ENCODE data around the gene ENTPD6. TPM values are rescaled to one million over a fixed set of nuclear protein-coding genes. Genes with fewer than 3 reads are reported as not detected.
"Not testable (repeated sequence)": the region's sequence is repeated elsewhere in the genome, so short reads cannot be mapped to it uniquely, and the experiment has no call there.

Gene ENTPD6
- total RNA-seq, 2 donors from 2014 or later: 40.0 to 46.2 TPM

DNA sequence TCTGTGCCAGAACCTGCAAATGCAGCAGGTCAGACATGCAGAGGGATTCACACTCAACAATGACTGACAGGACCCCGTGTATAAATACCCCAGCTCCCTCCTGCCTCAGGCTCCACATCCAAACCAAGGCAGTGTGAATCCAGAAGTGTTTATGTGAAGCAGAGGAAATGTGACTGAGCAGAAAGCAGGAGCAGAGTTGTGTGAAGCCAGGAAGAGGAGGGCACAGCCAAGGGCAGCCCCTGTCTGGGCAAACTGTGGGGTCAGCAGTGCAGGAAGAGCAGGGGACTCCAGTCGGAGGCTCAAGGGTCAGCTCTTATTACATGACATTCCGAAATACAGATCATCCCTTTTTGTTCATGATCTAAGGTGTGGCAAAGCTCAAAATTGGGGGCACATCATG, 19.3 kb upstream of the ENTPD6 start:
- Mint-ChIP-seq H3K4me3 (no peak overlapping the region), H3K27me3 (no peaks in the 10 kb centered on the region), H3K36me3 (ENCODE audit: low read depth) (no peaks in the 10 kb centered on the region)

GRCh38 chr20:25177890-25178321, 17.6 kb upstream of the ENTPD6 start:
- H3K4me3 Mint-ChIP-seq: no peak overlapping the region
- no peak overlapping the region for H3K27ac Mint-ChIP-seq
- H3K9me3 Mint-ChIP-seq: no peaks in the 10 kb centered on the region
- H3K4me1 Mint-ChIP-seq: peaks cover 7% of the 10 kb centered on the region
- no peaks in the 10 kb centered on the region for H3K36me3 Mint-ChIP-seq (ENCODE audit: low read depth)
- no peaks in the 10 kb centered on the region for H3K27me3 Mint-ChIP-seq
- no peak for ATAC-seq (replicated peaks)

More for the DNA sequence above, 19.3 kb upstream of the ENTPD6 start:
- no peaks in the 10 kb centered on the region for H3K9me3 Mint-ChIP-seq
- no peak overlapping the region for H3K27ac Mint-ChIP-seq
- ATAC-seq (replicated peaks): no peak
- H3K4me1 Mint-ChIP-seq: peaks cover 7% of the 10 kb centered on the region

DNA sequence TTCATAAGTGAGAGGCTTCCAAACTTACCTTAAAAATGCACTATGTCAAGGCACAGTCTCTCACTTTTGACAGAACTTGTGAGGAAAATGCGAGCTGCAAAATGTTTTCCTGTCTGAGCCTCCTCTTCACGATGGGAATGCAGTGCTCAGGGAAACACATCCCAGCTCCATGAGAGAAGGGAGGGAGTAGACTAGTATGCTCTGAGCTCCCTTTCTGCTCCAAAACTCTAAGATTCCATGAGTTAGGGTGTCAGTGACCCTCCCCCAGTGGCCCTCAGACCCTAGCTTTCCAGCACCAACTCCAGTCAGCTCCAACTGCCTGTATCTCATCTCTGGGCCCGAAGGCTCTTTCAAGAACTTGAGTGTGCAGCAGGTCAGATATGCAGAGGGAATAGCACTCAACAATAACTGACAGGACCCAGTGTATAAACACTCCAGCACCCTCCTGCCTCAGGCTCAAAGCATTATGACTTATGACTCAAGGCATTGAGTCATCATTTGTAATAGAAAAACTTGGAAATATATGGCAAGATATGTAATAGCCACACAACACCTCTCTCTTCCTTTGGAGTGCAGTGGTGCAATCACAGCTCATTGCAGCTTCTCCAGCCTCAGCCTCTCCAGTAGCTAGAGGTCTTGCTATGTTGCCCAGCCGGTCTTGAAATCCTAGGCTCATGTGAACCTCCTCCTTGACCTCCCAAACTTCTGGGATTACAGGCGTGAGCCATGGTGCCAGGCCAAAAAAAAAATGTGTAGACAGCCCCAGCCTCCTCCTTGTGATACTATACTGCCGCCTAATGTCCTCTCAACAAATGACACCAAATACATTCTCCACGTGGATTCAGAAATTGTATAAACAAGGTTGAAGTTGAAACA, 16.7 kb upstream of the ENTPD6 start:
- peak; percentile 67 for ATAC-seq (replicated peaks)
- Mint-ChIP-seq H3K27ac (no peak overlapping the region), H3K4me3 (no peak overlapping the region), H3K4me1 (peaks cover under 1% of the 10 kb centered on the region), H3K36me3 (ENCODE audit: low read depth) (no peaks in the 10 kb centered on the region), H3K27me3 (peaks cover 3% of the 10 kb centered on the region), H3K9me3 (peaks cover 3% of the 10 kb centered on the region)

GRCh38 chr20:25179439-25180089, 15.9 kb upstream of the ENTPD6 start:
- Mint-ChIP-seq H3K36me3 (ENCODE audit: low read depth) (no peaks in the 10 kb centered on the region), H3K9me3 (peaks cover 4% of the 10 kb centered on the region), H3K4me3 (no peak overlapping the region), H3K27me3 (peaks cover 11% of the 10 kb centered on the region), H3K27ac (no peak overlapping the region), H3K4me1 (no peaks in the 10 kb centered on the region)
- no peak for ATAC-seq (replicated peaks)

DNA sequence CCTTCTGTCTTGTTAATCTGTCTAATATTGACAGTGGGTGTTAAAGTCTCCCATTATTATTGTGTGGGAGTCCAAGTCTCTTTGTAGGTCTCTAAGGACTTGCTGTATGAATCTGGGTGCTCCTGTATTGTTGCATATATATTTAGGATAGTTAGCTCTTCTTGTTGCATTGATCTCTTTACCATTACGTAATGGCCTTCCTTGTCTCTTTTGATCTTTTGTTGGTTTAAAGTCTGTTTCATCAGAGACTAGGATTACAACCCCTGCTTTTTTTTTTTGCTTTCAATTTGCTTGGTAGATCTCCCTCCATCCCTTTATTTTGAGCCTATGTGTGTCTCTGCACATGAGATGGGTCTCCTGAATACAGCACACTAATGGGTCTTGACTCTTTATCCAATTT, 11.1 kb upstream of the ENTPD6 start:
- H3K4me1 Mint-ChIP-seq; H3K4me3 Mint-ChIP-seq; H3K36me3 Mint-ChIP-seq (ENCODE audit: low read depth); H3K9me3 Mint-ChIP-seq; ATAC-seq (replicated peaks); H3K27ac Mint-ChIP-seq: not testable (repeated sequence)
- H3K27me3 Mint-ChIP-seq: peaks cover 37% of the 10 kb centered on the region

GRCh38 chr20:25187220-25187619, 8.3 kb upstream of the ENTPD6 start:
- no peak overlapping the region for H3K27ac Mint-ChIP-seq
- ATAC-seq (replicated peaks): no peak
- peaks cover 37% of the 10 kb centered on the region for H3K27me3 Mint-ChIP-seq
- no peak overlapping the region for H3K4me3 Mint-ChIP-seq
- no peaks in the 10 kb centered on the region for H3K36me3 Mint-ChIP-seq (ENCODE audit: low read depth)
- peaks cover 4% of the 10 kb centered on the region for H3K9me3 Mint-ChIP-seq
- no peaks in the 10 kb centered on the region for H3K4me1 Mint-ChIP-seq

GRCh38 chr20:25187635-25188034, 7.9 kb upstream of the ENTPD6 start:
- H3K27ac Mint-ChIP-seq: no peak overlapping the region
- H3K36me3 Mint-ChIP-seq (ENCODE audit: low read depth): no peaks in the 10 kb centered on the region
- ATAC-seq (replicated peaks): no peak
- H3K4me3 Mint-ChIP-seq: no peak overlapping the region
- no peaks in the 10 kb centered on the region for H3K4me1 Mint-ChIP-seq
- peaks cover 37% of the 10 kb centered on the region for H3K27me3 Mint-ChIP-seq
- peaks cover 4% of the 10 kb centered on the region for H3K9me3 Mint-ChIP-seq

GRCh38 chr20:25188218-25188617, 7.3 kb upstream of the ENTPD6 start:
- ATAC-seq (replicated peaks): no peak
- H3K9me3 Mint-ChIP-seq: peaks cover 4% of the 10 kb centered on the region
- H3K36me3 Mint-ChIP-seq (ENCODE audit: low read depth): no peaks in the 10 kb centered on the region
- H3K27me3 Mint-ChIP-seq: peaks cover 37% of the 10 kb centered on the region
- H3K4me1 Mint-ChIP-seq: no peaks in the 10 kb centered on the region
- H3K4me3 Mint-ChIP-seq: no peak overlapping the region
- no peak overlapping the region for H3K27ac Mint-ChIP-seq

- Mint-ChIP-seq H3K4me3 (no peak overlapping the region), H3K9me3 (no peaks in the 10 kb centered on the region), H3K27ac (no peak overlapping the region), H3K27me3 (peaks cover 12% of the 10 kb centered on the region), H3K4me1 (peaks cover under 1% of the 10 kb centered on the region), H3K36me3 (ENCODE audit: low read depth) (no peaks in the 10 kb centered on the region)
- no peak for ATAC-seq (replicated peaks)
Measured at GRCh38 chr20:25191051-25191450, 4.5 kb upstream of the ENTPD6 start.

GRCh38 chr20:25191689-25192088, 3.8 kb upstream of the ENTPD6 start:
- Mint-ChIP-seq H3K9me3 (no peaks in the 10 kb centered on the region), H3K27ac (no peak overlapping the region), H3K4me3 (no peak overlapping the region), H3K27me3 (peaks cover 11% of the 10 kb centered on the region), H3K4me1 (peaks cover 5% of the 10 kb centered on the region), H3K36me3 (ENCODE audit: low read depth) (no peaks in the 10 kb centered on the region)
- no peak for ATAC-seq (replicated peaks)

- H3K4me3 Mint-ChIP-seq: peak overlapping the region; percentile 4
- no peak overlapping the region for H3K27ac Mint-ChIP-seq
- ATAC-seq (replicated peaks): no peak
- peaks cover 5% of the 10 kb centered on the region for H3K36me3 Mint-ChIP-seq (ENCODE audit: low read depth)
- no peaks in the 10 kb centered on the region for H3K27me3 Mint-ChIP-seq
- H3K9me3 Mint-ChIP-seq: no peaks in the 10 kb centered on the region
- peaks cover 18% of the 10 kb centered on the region for H3K4me1 Mint-ChIP-seq
Measured at GRCh38 chr20:25193843-25194242, 1.7 kb upstream of the ENTPD6 start.

DNA sequence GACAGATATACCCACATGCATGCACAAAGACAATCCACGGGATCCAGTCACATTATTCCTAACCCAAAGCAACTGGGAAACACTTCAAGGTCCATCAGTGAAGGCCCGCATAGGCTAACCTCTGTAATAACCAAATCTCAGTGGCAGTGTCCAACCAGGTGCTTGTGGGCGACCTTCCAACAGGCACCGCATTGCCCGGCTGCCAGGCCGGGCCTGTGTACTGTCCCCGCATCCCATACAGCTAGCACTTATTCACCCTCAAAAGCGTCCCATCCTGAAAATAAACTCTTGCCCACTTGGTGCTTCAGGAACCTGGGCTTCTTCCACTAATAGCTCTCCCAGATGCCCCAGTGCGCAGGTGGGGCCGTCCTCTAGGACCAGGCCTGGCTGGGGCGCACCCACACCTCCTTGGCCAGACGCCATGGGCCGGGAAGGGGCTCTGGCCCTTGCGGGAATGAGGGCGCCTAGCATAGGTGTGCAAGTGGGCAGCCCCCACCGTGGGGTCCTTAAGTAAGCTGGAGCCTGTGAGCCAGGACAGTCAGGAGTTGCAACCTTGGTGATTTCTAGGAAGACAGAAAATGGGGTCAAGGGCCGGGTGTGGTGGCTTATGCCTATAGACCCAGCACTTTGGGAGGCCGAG, 1.1 kb upstream of the ENTPD6 start:
- H3K27ac Mint-ChIP-seq: peak overlapping the region; percentile 92
- peak overlapping the region; percentile 82 for H3K4me3 Mint-ChIP-seq
- H3K27me3 Mint-ChIP-seq: no peaks in the 10 kb centered on the region
- H3K36me3 Mint-ChIP-seq (ENCODE audit: low read depth): peaks cover 5% of the 10 kb centered on the region
- peaks cover 20% of the 10 kb centered on the region for H3K4me1 Mint-ChIP-seq
- no peak for ATAC-seq (replicated peaks)
- no peaks in the 10 kb centered on the region for H3K9me3 Mint-ChIP-seq

GRCh38 chr20:25195962-25196785, 662 bp downstream of the ENTPD6 start:
- Mint-ChIP-seq H3K9me3 (no peaks in the 10 kb centered on the region), H3K4me1 (peaks cover 31% of the 10 kb centered on the region), H3K27ac (peak overlapping the region; percentile 49), H3K27me3 (no peaks in the 10 kb centered on the region), H3K36me3 (ENCODE audit: low read depth) (peaks cover 5% of the 10 kb centered on the region), H3K4me3 (peak overlapping the region; percentile 82)
- peak; percentile 42 for ATAC-seq (replicated peaks)

DNA sequence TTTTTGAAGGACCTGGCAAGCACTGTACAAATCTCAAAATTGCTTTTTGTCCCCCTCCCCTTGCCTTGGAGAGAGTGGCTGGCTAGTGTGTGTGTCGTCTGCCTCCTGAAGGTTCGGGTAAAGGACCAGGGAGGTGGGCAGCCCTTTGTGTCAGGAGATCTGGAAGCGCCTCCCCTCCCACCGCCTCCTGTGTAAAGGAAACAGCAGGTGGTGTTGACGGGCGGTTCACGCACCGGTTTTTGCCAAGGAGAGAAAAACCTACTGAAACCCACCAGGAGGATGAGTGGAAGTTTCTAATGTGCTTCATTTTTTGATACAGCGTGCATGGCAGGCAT, 1.2 kb downstream of the ENTPD6 start:
- Mint-ChIP-seq H3K4me3 (peak overlapping the region; percentile 82), H3K36me3 (ENCODE audit: low read depth) (peaks cover 5% of the 10 kb centered on the region), H3K9me3 (no peaks in the 10 kb centered on the region), H3K27ac (peak overlapping the region; percentile 49), H3K4me1 (peaks cover 31% of the 10 kb centered on the region), H3K27me3 (no peaks in the 10 kb centered on the region)
- ATAC-seq (replicated peaks): no peak

All from activated T-helper 17 cell treated with anti-CD3 and anti-CD28 coated beads, Interleukin-2, amount 50 U/mL, for 72 hours (primary cell).